ENCODE measurements around the gene TREML1. TPM values are rescaled to one million over a fixed set of nuclear protein-coding genes. Genes with fewer than 3 reads are reported as not detected.

Gene TREML1
- total RNA-seq, 1 donor from 2014 or later, result not detected

GRCh38 chr6:41155132-41155805 lies 1.1 kb upstream of the TREML1 start:
- DNase-seq (ENCODE audit: low read depth) (no peak), FAIRE-seq (no peak)
- Histone ChIP-seq H3K4me3 (ENCODE audit: low read depth, low read length) (no peak overlapping the region), H3K36me3 (ENCODE audit: control insufficient read depth, insufficient read depth, low read length) (no peaks in the 10 kb centered on the region), H3K27me3 (ENCODE audit: control insufficient read depth, insufficient read depth, low read length) (no peaks in the 10 kb centered on the region)
- no peak for TF ChIP-seq CTCF (IDR thresholded peaks at IDR 0.05; ENCODE audit: insufficient read depth, low read length, severe bottlenecking)

GRCh38 chr6:41153451-41153850 lies 696 bp downstream of the TREML1 start:
- no peak for FAIRE-seq
- DNase-seq (ENCODE audit: low read depth), result no peak
- no peak for TF ChIP-seq CTCF (IDR thresholded peaks at IDR 0.05; ENCODE audit: insufficient read depth, low read length, severe bottlenecking)
- H3K4me3 ChIP-seq (ENCODE audit: low read depth, low read length), result no peak overlapping the region
- no peaks in the 10 kb centered on the region for H3K27me3 ChIP-seq (ENCODE audit: control insufficient read depth, insufficient read depth, low read length)
- no peaks in the 10 kb centered on the region for H3K36me3 ChIP-seq (ENCODE audit: control insufficient read depth, insufficient read depth, low read length)

- no peak overlapping the region for H3K4me3 ChIP-seq (ENCODE audit: low read depth, low read length)
- H3K36me3 ChIP-seq (ENCODE audit: control insufficient read depth, insufficient read depth, low read length), result no peaks in the 10 kb centered on the region
- FAIRE-seq (no peak), DNase-seq (ENCODE audit: low read depth) (no peak)
- no peak for TF ChIP-seq CTCF (IDR thresholded peaks at IDR 0.05; ENCODE audit: insufficient read depth, low read length, severe bottlenecking)
- H3K27me3 ChIP-seq (ENCODE audit: control insufficient read depth, insufficient read depth, low read length), result no peaks in the 10 kb centered on the region
These were observed 3.5 kb downstream of the TREML1 start for GRCh38 chr6:41150671-41151070.

- H3K27me3 ChIP-seq (ENCODE audit: control insufficient read depth, insufficient read depth, low read length), result no peaks in the 10 kb centered on the region
- FAIRE-seq (no peak), DNase-seq (ENCODE audit: low read depth) (no peak)
- TF ChIP-seq CTCF (IDR thresholded peaks at IDR 0.05; ENCODE audit: insufficient read depth, low read length, severe bottlenecking), result no peak
- H3K4me3 ChIP-seq (ENCODE audit: low read depth, low read length), result no peak overlapping the region
- H3K36me3 ChIP-seq (ENCODE audit: control insufficient read depth, insufficient read depth, low read length), result no peaks in the 10 kb centered on the region
These were observed 6.2 kb downstream of the TREML1 start for GRCh38 chr6:41147917-41148316.

- no peak for TF ChIP-seq CTCF (IDR thresholded peaks at IDR 0.05; ENCODE audit: insufficient read depth, low read length, severe bottlenecking)
- Histone ChIP-seq H3K27me3 (ENCODE audit: control insufficient read depth, insufficient read depth, low read length) (no peaks in the 10 kb centered on the region), H3K4me3 (ENCODE audit: low read depth, low read length) (no peak overlapping the region), H3K36me3 (ENCODE audit: control insufficient read depth, insufficient read depth, low read length) (peaks cover 5% of the 10 kb centered on the region)
- DNase-seq (ENCODE audit: low read depth), result no peak
- no peak for FAIRE-seq
These were observed 17.2 kb downstream of the TREML1 start for GRCh38 chr6:41136911-41137310.

Measured in bronchial epithelial cell (primary cell).